ENCODE data around the gene OR56A4. TPM values are rescaled to one million over a fixed set of nuclear protein-coding genes. Genes with fewer than 3 reads are reported as not detected.

The OR56A4 gene
- total RNA-seq (ENCODE audit: low replicate concordance), result 0.07 TPM in 1 of 2 replicates, not detected in the other
- long read RNA-seq, result 0 reads

DNA sequence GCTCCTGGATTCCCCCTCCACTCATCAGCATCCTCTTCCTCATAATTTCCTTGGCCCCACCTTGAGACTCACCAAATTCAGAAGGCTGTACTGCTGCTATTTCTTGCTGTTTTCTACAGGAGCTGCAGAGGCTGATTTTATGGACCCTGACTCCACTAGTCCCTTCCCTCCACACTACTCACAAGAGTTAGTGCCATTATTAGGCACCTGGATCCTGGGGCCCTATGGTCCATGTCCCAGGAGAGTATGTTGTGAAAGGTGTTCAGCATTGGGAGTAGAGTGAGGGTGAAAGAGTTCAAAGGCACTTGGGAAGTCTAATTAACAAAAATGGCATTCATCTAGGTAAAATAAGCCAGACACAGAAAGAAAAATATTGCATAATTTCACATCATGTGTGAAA, at the start of gene OR56A4:
TSS of gene OR56A4 (minus strand) at position 101 of the 400 bp plus-strand sequence. CDS start 3,954 bp downstream, outside the sequence.
- Mint-ChIP-seq H3K4me3 (no peak within 1 kb of the TSS), H3K36me3 (no peaks in the 10 kb centered on the region)
- no peak for DNase-seq (ENCODE audit: extremely low spot score, unreplicated experiment)

DNA sequence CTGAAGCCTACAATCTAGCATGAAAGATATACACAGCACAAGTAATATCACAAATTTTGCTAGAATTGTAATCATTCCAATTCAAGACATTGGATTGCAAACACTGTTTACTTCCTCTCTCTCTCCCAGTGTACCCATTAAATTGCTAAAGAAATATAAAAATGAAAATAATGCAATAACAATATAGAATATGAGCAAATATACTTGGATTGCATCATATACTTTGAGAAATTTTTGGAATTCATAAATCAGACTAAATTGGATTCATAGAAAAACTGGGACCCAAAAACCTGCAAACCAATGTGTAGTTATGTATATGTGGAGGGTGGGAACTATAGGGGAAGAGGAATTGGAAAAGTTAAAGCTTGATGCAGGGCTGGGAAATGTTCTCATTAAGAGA, 48.8 kb upstream of the OR56A4 start:
- Mint-ChIP-seq H3K36me3 (no peaks in the 10 kb centered on the region), H3K27ac (no peak overlapping the region), H3K9me3 (no peaks in the 10 kb centered on the region), H3K27me3 (peaks cover 18% of the 10 kb centered on the region), H3K4me3 (no peak overlapping the region), H3K4me1 (ENCODE audit: unreplicated experiment) (no peaks in the 10 kb centered on the region)
- TF ChIP-seq, protein P1, sequence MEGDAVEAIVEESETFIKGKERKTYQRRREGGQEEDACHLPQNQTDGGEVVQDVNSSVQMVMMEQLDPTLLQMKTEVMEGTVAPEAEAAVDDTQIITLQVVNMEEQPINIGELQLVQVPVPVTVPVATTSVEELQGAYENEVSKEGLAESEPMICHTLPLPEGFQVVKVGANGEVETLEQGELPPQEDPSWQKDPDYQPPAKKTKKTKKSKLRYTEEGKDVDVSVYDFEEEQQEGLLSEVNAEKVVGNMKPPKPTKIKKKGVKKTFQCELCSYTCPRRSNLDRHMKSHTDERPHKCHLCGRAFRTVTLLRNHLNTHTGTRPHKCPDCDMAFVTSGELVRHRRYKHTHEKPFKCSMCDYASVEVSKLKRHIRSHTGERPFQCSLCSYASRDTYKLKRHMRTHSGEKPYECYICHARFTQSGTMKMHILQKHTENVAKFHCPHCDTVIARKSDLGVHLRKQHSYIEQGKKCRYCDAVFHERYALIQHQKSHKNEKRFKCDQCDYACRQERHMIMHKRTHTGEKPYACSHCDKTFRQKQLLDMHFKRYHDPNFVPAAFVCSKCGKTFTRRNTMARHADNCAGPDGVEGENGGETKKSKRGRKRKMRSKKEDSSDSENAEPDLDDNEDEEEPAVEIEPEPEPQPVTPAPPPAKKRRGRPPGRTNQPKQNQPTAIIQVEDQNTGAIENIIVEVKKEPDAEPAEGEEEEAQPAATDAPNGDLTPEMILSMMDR (conservative IDR thresholded peaks at IDR 0.05), result no peak
- no peak for DNase-seq (ENCODE audit: extremely low spot score, unreplicated experiment)

More for the DNA sequence above, at the start of gene OR56A4:
- Mint-ChIP-seq H3K4me1 (ENCODE audit: unreplicated experiment) (no peaks in the 10 kb centered on the region), H3K27me3 (peaks cover 14% of the 10 kb centered on the region), H3K27ac (no peak within 1 kb of the TSS), H3K9me3 (no peaks in the 10 kb centered on the region)
- TF ChIP-seq, protein P1 (conservative IDR thresholded peaks at IDR 0.05), result no peak

DNA sequence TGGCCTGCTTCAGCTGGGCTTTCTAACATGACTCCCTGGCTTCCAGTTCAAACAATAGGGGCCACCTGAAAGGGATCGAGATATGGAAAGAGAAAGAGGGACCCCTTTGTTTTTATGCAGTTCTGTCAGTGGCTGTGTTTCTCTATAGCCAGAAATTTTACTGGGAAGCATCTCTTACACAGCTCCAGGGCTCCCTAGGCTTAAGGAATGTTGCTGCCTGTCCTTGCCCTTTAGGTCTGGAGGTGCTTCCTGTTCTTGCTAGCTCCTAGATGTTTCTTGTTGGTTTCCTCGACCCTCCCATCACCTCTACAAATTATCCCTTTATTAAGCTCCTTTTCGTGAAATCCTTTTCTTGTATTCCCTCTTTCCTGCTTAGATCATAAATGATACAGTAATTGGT, 45.6 kb upstream of the OR56A4 start:
- H3K9me3 Mint-ChIP-seq, result no peaks in the 10 kb centered on the region
- no peak for DNase-seq (ENCODE audit: extremely low spot score, unreplicated experiment)
- peaks cover 23% of the 10 kb centered on the region for H3K27me3 Mint-ChIP-seq
- no peak overlapping the region for H3K27ac Mint-ChIP-seq
- no peak overlapping the region for H3K4me3 Mint-ChIP-seq
- no peaks in the 10 kb centered on the region for H3K36me3 Mint-ChIP-seq
- TF ChIP-seq, protein P1 (conservative IDR thresholded peaks at IDR 0.05), result no peak
- H3K4me1 Mint-ChIP-seq (ENCODE audit: unreplicated experiment), result no peaks in the 10 kb centered on the region

DNA sequence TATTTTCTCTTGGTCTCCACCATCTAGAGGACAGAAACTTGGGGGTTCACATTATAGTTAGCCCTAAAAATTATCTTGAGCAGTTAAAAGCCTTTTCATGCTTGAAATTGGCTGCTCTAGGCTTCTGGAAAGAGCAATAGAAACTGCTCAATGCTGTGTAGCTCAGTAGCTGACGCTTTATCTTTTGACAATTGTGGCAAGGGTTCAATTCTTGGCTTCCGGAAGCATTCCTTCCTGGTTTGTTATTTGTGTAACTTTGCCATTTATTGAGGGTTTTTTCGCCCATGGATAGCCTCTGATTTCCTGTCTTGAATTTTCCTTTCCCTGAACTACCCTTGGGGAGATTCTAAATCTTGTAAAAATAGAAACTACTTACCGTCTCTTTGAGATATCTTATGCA, 34.1 kb upstream of the OR56A4 start:
- no peaks in the 10 kb centered on the region for H3K4me1 Mint-ChIP-seq (ENCODE audit: unreplicated experiment)
- peaks cover 4% of the 10 kb centered on the region for H3K27me3 Mint-ChIP-seq
- H3K36me3 Mint-ChIP-seq, result no peaks in the 10 kb centered on the region
- TF ChIP-seq, protein P1 (conservative IDR thresholded peaks at IDR 0.05), result no peak
- DNase-seq (ENCODE audit: extremely low spot score, unreplicated experiment), result no peak
- no peaks in the 10 kb centered on the region for H3K9me3 Mint-ChIP-seq
- H3K27ac Mint-ChIP-seq, result no peak overlapping the region
- no peak overlapping the region for H3K4me3 Mint-ChIP-seq

- Mint-ChIP-seq H3K27ac (no peak within 1 kb of the TSS), H3K36me3 (no peaks in the 10 kb centered on the region), H3K9me3 (no peaks in the 10 kb centered on the region), H3K4me1 (ENCODE audit: unreplicated experiment) (no peaks in the 10 kb centered on the region), H3K4me3 (no peak within 1 kb of the TSS), H3K27me3 (no peaks in the 10 kb centered on the region)
- TF ChIP-seq, protein P1 (conservative IDR thresholded peaks at IDR 0.05), result no peak
- DNase-seq (ENCODE audit: extremely low spot score, unreplicated experiment), result no peak
These were observed 24.1 kb upstream of the OR56A4 start, which contains the start of gene OR56A1 for GRCh38 chr11:6030708-6031405. TSS of gene OR56A1 (minus strand) at chr11:6030758. CDS start at chr11:6027692, 3,066 bp downstream.

Data from type B pancreatic cell (in vitro differentiated cells).